GM23248 (cell line): Measurements from ENCODE around the gene MANF. TPM values are rescaled to one million over a fixed set of nuclear protein-coding genes. Genes with fewer than 3 reads are reported as not detected.
"Not testable (repeated sequence)": the region's sequence is repeated elsewhere in the genome, so short reads cannot be mapped to it uniquely, and the experiment has no call there.

Source experiments
- DNase-seq: peaks from one replicate; pipeline ENCODE4 v3.0.0-alpha.2; 2015
- H2AFZ ChIP-seq: fragments of 200-600 bp; sonication (generic); 2 replicates; pipeline ENCODE4 v1.6.1; 2016; ENCODE audit warnings: antibody characterized with exemption
- H3F3A ChIP-seq: fragments of 200-600 bp; sonication (generic); 2 replicates; pipeline ENCODE4 v1.6.1; 2016; ENCODE audit warnings: mild to moderate bottlenecking, antibody characterized with exemption, mixed run types; ENCODE audit not compliant: insufficient read depth
- H3K27ac ChIP-seq: fragments of 200-600 bp; sonication (generic); 2 replicates; pipeline ENCODE4 v1.5.1; 2016; ENCODE audit warnings: mild to moderate bottlenecking
- H3K27me3 ChIP-seq: fragments of 200-600 bp; sonication (generic); replicated peaks from 2 replicates; pipeline ENCODE4 v1.6.1; 2016; ENCODE audit warnings: mild to moderate bottlenecking; ENCODE audit not compliant: insufficient read depth
- H3K36me3 ChIP-seq: fragments of 200-600 bp; sonication (generic); 2 replicates; pipeline ENCODE4 v1.6.1; 2016; ENCODE audit warnings: low read depth, mild to moderate bottlenecking
- H3K4me1 ChIP-seq: fragments of 200-600 bp; sonication (generic); 2 replicates; pipeline ENCODE4 v1.6.1; 2016; ENCODE audit warnings: mild to moderate bottlenecking; ENCODE audit not compliant: insufficient read depth
- H3K4me2 ChIP-seq: fragments of 200-600 bp; sonication (generic); one replicate; pipeline ENCODE4 v1.6.1; 2016; ENCODE audit warnings: mild to moderate bottlenecking; ENCODE audit not compliant: unreplicated experiment
- H3K4me3 ChIP-seq: fragments of 200-600 bp; sonication (generic); 2 replicates; pipeline ENCODE4 v1.5.1; 2016; ENCODE audit warnings: mild to moderate bottlenecking
- H3K79me2 ChIP-seq: fragments of 200-600 bp; sonication (generic); 2 replicates; pipeline ENCODE4 v1.6.1; 2016; ENCODE audit warnings: mild to moderate bottlenecking; ENCODE audit not compliant: insufficient read depth
- H3K9ac ChIP-seq: fragments of 200-600 bp; sonication (generic); 2 replicates; pipeline ENCODE4 v1.6.1; 2016; ENCODE audit warnings: mild to moderate bottlenecking
- H3K9me2 ChIP-seq: fragments of 200-600 bp; sonication (generic); 2 replicates; pipeline ENCODE4 v1.6.1; 2016; ENCODE audit warnings: mixed run types, mild to moderate bottlenecking, moderate library complexity; ENCODE audit not compliant: insufficient read depth
- H3K9me3 ChIP-seq: fragments of 200-600 bp; sonication (generic); one replicate; pipeline ENCODE4 v1.6.1; 2017; ENCODE audit warnings: low read depth
- H4K20me1 ChIP-seq: fragments of 200-600 bp; sonication (generic); 2 replicates; pipeline ENCODE4 v1.6.0; 2016; ENCODE audit not compliant: insufficient read depth
- EZH2 ChIP-seq: fragments of 200-600 bp; sonication (generic); IDR thresholded peaks from 2 replicates; pipeline ENCODE4 v1.6.1; 2018; ENCODE audit warnings: antibody characterized with exemption, mild to moderate bottlenecking; ENCODE audit not compliant: insufficient read depth, poor library complexity, severe bottlenecking
- EZH2phosphoT487 ChIP-seq: fragments of 200-600 bp; sonication (generic); IDR thresholded peaks from 2 replicates; pipeline ENCODE4 v1.6.1; 2018; ENCODE audit warnings: antibody characterized with exemption, moderate library complexity, mild to moderate bottlenecking, low read depth; ENCODE audit not compliant: insufficient read depth
- WGBS, 2 experiments: methylation state at CpG; one replicate each; pipeline ENCODE4 v1.1.6; 2015 to 2017; ENCODE audit warnings: low lambda C conversion rate in 2 of 2, low coverage in 1 of 2; ENCODE audit errors: missing lambda C conversion rate in 2 of 2; 5-methylcytosine and 5-hydroxymethylcytosine counted together
- in situ Hi-C: fragments of 300-500 bp; cut with MboI; formaldehyde crosslinking; loops from 2 replicates; pipeline ENCODE4 v1.15.0; 2020
- polyA plus RNA-seq: library from polyadenylated mRNA; unstranded; fragments of >200 nt; fragmentation: Nextera tagmentation; extraction: Ambion mirVana; gene quantifications from 2 replicates; pipeline ENCODE4 v1.2.1, GENCODE V29; 2016
- total RNA-seq: library from RNA; depleted of rRNA; stranded (reverse); fragments of >200 nt; shearing (Covaris generic); gene quantifications from 2 replicates; pipeline ENCODE4 v1.2.3, GENCODE V29; 2014

MANF gene
- total and polyA plus RNA-seq, 2 experiments from 2014 or later: 31.1 to 61.2 TPM

GRCh38 chr3:51384055-51384725, 901 bp upstream of the MANF start:
- peak overlapping the region; percentile 98 for H3K9ac ChIP-seq
- H3K27ac ChIP-seq: peak overlapping the region; percentile 82
- peaks cover 16% of the 10 kb centered on the region for H3K4me1 ChIP-seq
- no peaks in the 10 kb centered on the region for H3K27me3 ChIP-seq
- in situ Hi-C loops: no loop called here
- no peaks in the 10 kb centered on the region for H4K20me1 ChIP-seq
- H3F3A ChIP-seq: peaks cover 16% of the 10 kb centered on the region
- WGBS, 2 experiments: 1% methylated on average over 22 to 29 of the region's 29 CpGs
- H3K9me2 ChIP-seq: no peaks in the 10 kb centered on the region
- TF ChIP-seq EZH2 (no peak), EZH2phosphoT487 (no peak)
- peak overlapping the region; percentile 89 for H3K4me2 ChIP-seq
- H2AFZ ChIP-seq: peak overlapping the region; percentile 96
- DNase-seq: peak; percentile 66
- peak overlapping the region; percentile 98 for H3K4me3 ChIP-seq
- H3K36me3 ChIP-seq: no peaks in the 10 kb centered on the region; the same call in 1 of the 2 replicates
- no peaks in the 10 kb centered on the region for H3K9me3 ChIP-seq
- H3K79me2 ChIP-seq: peaks cover 54% of the 10 kb centered on the region

GRCh38 chr3:51385621-51386091, 565 bp downstream of the MANF start:
- WGBS, 2 experiments: 4 to 5% methylated on average over 18 of the region's 18 CpGs

GRCh38 chr3:51386159-51386851, 1.2 kb downstream of the MANF start:
- H3F3A ChIP-seq: peaks cover 27% of the 10 kb centered on the region
- H3K4me2 ChIP-seq: peak overlapping the region; percentile 75
- no peak for TF ChIP-seq EZH2phosphoT487
- no peak for TF ChIP-seq EZH2
- H3K79me2 ChIP-seq: peaks cover 54% of the 10 kb centered on the region
- no peaks in the 10 kb centered on the region for H3K9me2 ChIP-seq
- H3K9me3 ChIP-seq: no peaks in the 10 kb centered on the region
- in situ Hi-C loops: no loop called here
- peaks cover 16% of the 10 kb centered on the region for H3K4me1 ChIP-seq
- no peak overlapping the region; the same call in 1 of the 2 replicates for H3K27ac ChIP-seq
- no peaks in the 10 kb centered on the region for H3K27me3 ChIP-seq
- peak overlapping the region; percentile 98 for H3K4me3 ChIP-seq
- no peaks in the 10 kb centered on the region; the same call in 1 of the 2 replicates for H3K36me3 ChIP-seq
- no peak overlapping the region for H2AFZ ChIP-seq
- DNase-seq: peak; percentile 37
- peak overlapping the region; percentile 98 for H3K9ac ChIP-seq
- H4K20me1 ChIP-seq: no peaks in the 10 kb centered on the region
- WGBS, 2 experiments: 23 to 26% methylated on average over 8 of the region's 8 CpGs

More at GRCh38 chr3:51385621-51386091, 565 bp downstream of the MANF start:
- Histone ChIP-seq H3K36me3 (no peaks in the 10 kb centered on the region; the same call in 1 of the 2 replicates), H3K27me3 (no peaks in the 10 kb centered on the region), H3K9ac (peak overlapping the region; percentile 98), H2AFZ (peak overlapping the region; percentile 52), H3K4me2 (peak overlapping the region; percentile 75), H3K79me2 (peaks cover 54% of the 10 kb centered on the region), H3F3A (peaks cover 27% of the 10 kb centered on the region), H3K9me2 (no peaks in the 10 kb centered on the region), H3K4me1 (peaks cover 16% of the 10 kb centered on the region), H3K27ac (peak overlapping the region; percentile 61), H3K9me3 (no peaks in the 10 kb centered on the region), H3K4me3 (peak overlapping the region; percentile 98), H4K20me1 (no peaks in the 10 kb centered on the region)
- TF ChIP-seq EZH2: no peak
- TF ChIP-seq EZH2phosphoT487: no peak
- peak; percentile 47 for DNase-seq
- in situ Hi-C loops: no loop called here

- H3K27me3 ChIP-seq: no peaks in the 10 kb centered on the region
- no peak for DNase-seq
- peaks cover 16% of the 10 kb centered on the region for H3K4me1 ChIP-seq
- peaks cover 27% of the 10 kb centered on the region for H3F3A ChIP-seq
- H3K9me3 ChIP-seq: no peaks in the 10 kb centered on the region
- H4K20me1 ChIP-seq: no peaks in the 10 kb centered on the region
- H3K4me3 ChIP-seq: peak overlapping the region; percentile 98
- H3K27ac ChIP-seq: peak overlapping the region; percentile 10; the same call in 1 of the 2 replicates
- no peaks in the 10 kb centered on the region for H3K9me2 ChIP-seq
- peak overlapping the region; percentile 75 for H3K4me2 ChIP-seq
- in situ Hi-C loops: no loop called here
- H2AFZ ChIP-seq: no peak overlapping the region
- peaks cover 57% of the 10 kb centered on the region for H3K79me2 ChIP-seq
- peak overlapping the region; percentile 98 for H3K9ac ChIP-seq
- no peaks in the 10 kb centered on the region; the same call in 1 of the 2 replicates for H3K36me3 ChIP-seq
- WGBS, 2 experiments: 82 to 84% methylated on average over 5 of the region's 5 CpGs
- TF ChIP-seq EZH2phosphoT487 (no peak), EZH2 (no peak)
Measured at GRCh38 chr3:51386852-51387229, 1.8 kb downstream of the MANF start.

- in situ Hi-C loops: not testable (repeated sequence)
- peak overlapping the region; percentile 10; the same call in 1 of the 2 replicates for H3K27ac ChIP-seq
- peaks cover 27% of the 10 kb centered on the region for H3F3A ChIP-seq
Measured at GRCh38 chr3:51387281-51387680, 2.2 kb downstream of the MANF start.

More at GRCh38 chr3:51387281-51387680, 2.2 kb downstream of the MANF start:
- not testable (repeated sequence) for H3K27me3 ChIP-seq, H3K36me3 ChIP-seq, H2AFZ ChIP-seq, H3K9me2 ChIP-seq, H4K20me1 ChIP-seq, H3K9me3 ChIP-seq, DNase-seq
- Histone ChIP-seq H3K79me2 (peaks cover 61% of the 10 kb centered on the region), H3K4me2 (peak overlapping the region; percentile 75), H3K4me3 (peak overlapping the region; percentile 98), H3K9ac (peak overlapping the region; percentile 98), H3K4me1 (peaks cover 19% of the 10 kb centered on the region)
- WGBS, 2 experiments: 73 to 83% methylated on average over 6 of the region's 6 CpGs
